HEK293 (cell line): ENCODE results near the gene PRSS53.

Experiments used
- GLIS1 ChIP-seq: fragments of 450-650 bp; formaldehyde crosslinking; IDR thresholded peaks from 2 replicates; pipeline ENCODE4 v1.5.1; 2016; ENCODE audit warnings: missing biosample characterization, missing genetic modification characterization
- KLF16 ChIP-seq: fragments of 450-650 bp; formaldehyde crosslinking; IDR thresholded peaks from 2 replicates; pipeline ENCODE4 v1.5.1; 2017; ENCODE audit warnings: missing biosample characterization, missing genetic modification characterization
- KLF8 ChIP-seq: fragments of 450-650 bp; formaldehyde crosslinking; IDR thresholded peaks from 2 replicates; pipeline ENCODE4 v1.5.1; 2016; ENCODE audit warnings: missing biosample characterization, missing genetic modification characterization
- OSR2 ChIP-seq: fragments of 450-650 bp; formaldehyde crosslinking; IDR thresholded peaks from 2 replicates; pipeline ENCODE4 v1.5.1; 2016; ENCODE audit warnings: missing biosample characterization, missing genetic modification characterization
- PBX3 ChIP-seq: sonication (generic); formaldehyde crosslinking; IDR thresholded peaks from 2 replicates; pipeline ENCODE4 v1.8.1; 2022; ENCODE audit warnings: mild to moderate bottlenecking, moderate library complexity, missing genetic modification reagents
- SCRT1 ChIP-seq: fragments of 450-650 bp; formaldehyde crosslinking; IDR thresholded peaks from 2 replicates; pipeline ENCODE4 v1.5.1; 2016; ENCODE audit warnings: missing biosample characterization, missing genetic modification characterization, borderline replicate concordance
- SCRT2 ChIP-seq: fragments of 450-650 bp; formaldehyde crosslinking; IDR thresholded peaks from 2 replicates; pipeline ENCODE4 v1.5.1; 2016; ENCODE audit warnings: missing biosample characterization, missing genetic modification characterization
- YY1 ChIP-seq: fragments of 450-650 bp; formaldehyde crosslinking; IDR thresholded peaks from 2 replicates; pipeline ENCODE4 v1.5.1; 2018; ENCODE audit warnings: missing biosample characterization, missing genetic modification characterization
- YY2 ChIP-seq: fragments of 450-650 bp; formaldehyde crosslinking; IDR thresholded peaks from 2 replicates; pipeline ENCODE4 v1.5.1; 2016; ENCODE audit warnings: missing biosample characterization, missing genetic modification characterization
- ZBTB20 ChIP-seq: fragments of 450-650 bp; formaldehyde crosslinking; IDR thresholded peaks from 2 replicates; pipeline ENCODE4 v1.5.1; 2016; ENCODE audit warnings: missing biosample characterization, missing genetic modification characterization
- ZBTB26 ChIP-seq: fragments of 450-650 bp; formaldehyde crosslinking; optimal IDR thresholded peaks from 2 replicates; pipeline ENCODE3; 2016; ENCODE audit warnings: missing biosample characterization, mild to moderate bottlenecking, missing genetic modification characterization
- ZBTB44 ChIP-seq: fragments of 450-650 bp; IDR thresholded peaks from 2 replicates; pipeline ENCODE4 v1.5.1; 2018; ENCODE audit warnings: missing biosample characterization, mild to moderate bottlenecking, missing genetic modification characterization
- ZBTB8A ChIP-seq: fragments of 450-650 bp; formaldehyde crosslinking; IDR thresholded peaks from 2 replicates; pipeline ENCODE4 v1.5.1; 2016; ENCODE audit warnings: missing biosample characterization, missing genetic modification characterization
- ZNF138 ChIP-seq: fragments of 450-650 bp; formaldehyde crosslinking; IDR thresholded peaks from 2 replicates; pipeline ENCODE4 v1.5.1; 2016; ENCODE audit warnings: missing biosample characterization, missing genetic modification characterization, borderline replicate concordance
- ZNF140 ChIP-seq: fragments of 450-650 bp; formaldehyde crosslinking; IDR thresholded peaks from 2 replicates; pipeline ENCODE4 v1.5.1; 2016; ENCODE audit warnings: missing biosample characterization, missing genetic modification characterization
- ZNF169 ChIP-seq: fragments of 450-650 bp; formaldehyde crosslinking; IDR thresholded peaks from 2 replicates; pipeline ENCODE4 v1.5.1; 2016; ENCODE audit warnings: missing biosample characterization, missing genetic modification characterization
- ZNF18 ChIP-seq: fragments of 450-650 bp; formaldehyde crosslinking; IDR thresholded peaks from 2 replicates; pipeline ENCODE4 v1.5.1; 2016; ENCODE audit warnings: missing biosample characterization, missing genetic modification characterization
- ZNF19 ChIP-seq: fragments of 450-650 bp; formaldehyde crosslinking; IDR thresholded peaks from 2 replicates; pipeline ENCODE4; 2016; ENCODE audit warnings: missing biosample characterization, missing genetic modification characterization, low read depth
- ZNF26 ChIP-seq: fragments of 450-650 bp; formaldehyde crosslinking; IDR thresholded peaks from 2 replicates; pipeline ENCODE4 v1.5.1; 2016; ENCODE audit warnings: missing biosample characterization, missing genetic modification characterization
- ZNF266 ChIP-seq: fragments of 450-650 bp; formaldehyde crosslinking; IDR thresholded peaks from 2 replicates; pipeline ENCODE4 v1.5.1; 2016; ENCODE audit warnings: missing biosample characterization, missing genetic modification characterization, low read depth
- ZNF292 ChIP-seq: fragments of 450-650 bp; formaldehyde crosslinking; IDR thresholded peaks from 2 replicates; pipeline ENCODE4 v1.5.1; 2016; ENCODE audit warnings: low read depth, missing biosample characterization, missing genetic modification characterization, borderline replicate concordance
- ZNF324 ChIP-seq: fragments of 450-650 bp; formaldehyde crosslinking; IDR thresholded peaks from 2 replicates; pipeline ENCODE4 v1.5.1; 2016; ENCODE audit warnings: missing biosample characterization, missing genetic modification characterization
- ZNF404 ChIP-seq: fragments of 450-650 bp; formaldehyde crosslinking; IDR thresholded peaks from 2 replicates; pipeline ENCODE4 v1.5.1; 2017; ENCODE audit warnings: missing biosample characterization, missing genetic modification characterization
- ZNF501 ChIP-seq: fragments of 450-650 bp; formaldehyde crosslinking; IDR thresholded peaks from 2 replicates; pipeline ENCODE4 v1.5.1; 2016; ENCODE audit warnings: missing biosample characterization, missing genetic modification characterization
- ZNF510 ChIP-seq: fragments of 450-650 bp; formaldehyde crosslinking; IDR thresholded peaks from 2 replicates; pipeline ENCODE4 v1.5.1; 2018; ENCODE audit warnings: mild to moderate bottlenecking, missing genetic modification characterization, missing biosample characterization; ENCODE audit not compliant: insufficient replicate concordance
- ZNF555 ChIP-seq: fragments of 450-650 bp; formaldehyde crosslinking; conservative IDR thresholded peaks from 2 replicates; pipeline ENCODE4 v1.5.1; 2017; ENCODE audit warnings: missing biosample characterization, mild to moderate bottlenecking, missing genetic modification characterization, inconsistent platforms
- ZNF558 ChIP-seq: fragments of 450-650 bp; formaldehyde crosslinking; IDR thresholded peaks from 2 replicates; pipeline ENCODE4 v1.5.1; 2016; ENCODE audit warnings: missing biosample characterization, missing genetic modification characterization
- ZNF561 ChIP-seq: fragments of 450-650 bp; IDR thresholded peaks from 2 replicates; pipeline ENCODE4 v1.5.1; 2018; ENCODE audit warnings: missing biosample characterization, missing genetic modification characterization, borderline replicate concordance
- ZNF629 ChIP-seq: fragments of 450-650 bp; formaldehyde crosslinking; IDR thresholded peaks from 2 replicates; pipeline ENCODE4 v1.5.1; 2017; ENCODE audit warnings: missing biosample characterization, missing genetic modification characterization
- ZXDB ChIP-seq: fragments of 450-650 bp; formaldehyde crosslinking; IDR thresholded peaks from 2 replicates; pipeline ENCODE4 v1.5.1; 2016; ENCODE audit warnings: missing biosample characterization, missing genetic modification characterization

Gene PRSS53

GRCh38 chr16:31117384-31118222 lies 28.9 kb upstream of the PRSS53 start, which contains the start of gene KAT8 (continued):
- no peak for TF ChIP-seq ZBTB44 (tag by site-specific recombination)
- TF ChIP-seq KLF16 (tag by site-specific recombination) = peak; percentile 37; the same call in 1 of the 2 replicates
- TF ChIP-seq ZNF404 (tag by site-specific recombination) = peak; percentile 62; the same call in 1 of the 2 replicates
- TF ChIP-seq ZNF18 (tag by site-specific recombination) = peak; percentile 52; the same call in 1 of the 2 replicates
- peak; percentile 9; the same call in 1 of the 2 replicates for TF ChIP-seq OSR2
- TF ChIP-seq ZNF140 (tag by site-specific recombination) = peak; percentile 41; the same call in 1 of the 2 replicates
- 0 out of 2 replicates have a peak, but pooled peaks have one; percentile 14 for TF ChIP-seq ZNF292 (tag by site-specific recombination)
- TF ChIP-seq ZNF629 (tag by site-specific recombination) = peak; percentile 98
- peak; percentile 70 for TF ChIP-seq ZXDB (tag by site-specific recombination)
- peak; percentile 85 for TF ChIP-seq ZBTB20
- peak; percentile 93 for TF ChIP-seq YY1
- peak; percentile 78 for TF ChIP-seq ZBTB8A (tag by site-specific recombination)
- no peak; the same call in 1 of the 2 replicates for TF ChIP-seq ZNF19 (tag by site-specific recombination)
- TF ChIP-seq ZNF561 (tag by site-specific recombination) = 0 out of 2 replicates have a peak, but pooled peaks have one; percentile 74
- peak; percentile 96 for TF ChIP-seq YY2
- peak; percentile 64 for TF ChIP-seq KLF8 (tag by site-specific recombination)
- TF ChIP-seq SCRT2 = peak; percentile 95
- TF ChIP-seq ZNF558 = peak; percentile 83
- peak; percentile 0; the same call in 1 of the 2 replicates for TF ChIP-seq ZNF266 (tag by site-specific recombination)
- peak; percentile 71 for TF ChIP-seq ZNF555 (tag by site-specific recombination)
- TF ChIP-seq ZNF501 = peak; percentile 88; the same call in 1 of the 2 replicates
- TF ChIP-seq ZNF324 (tag by site-specific recombination) = no peak
- TF ChIP-seq ZBTB26 (tag by site-specific recombination) = peak; percentile 64
- TF ChIP-seq ZNF26 = no peak
- peak; percentile 39; the same call in 1 of the 2 replicates for TF ChIP-seq PBX3 (CRISPR knock-in tag)
- peak; percentile 74 for TF ChIP-seq ZNF510 (tag by site-specific recombination)
- TF ChIP-seq GLIS1 = peak; percentile 32; the same call in 1 of the 2 replicates
- TF ChIP-seq ZNF169 (tag by site-specific recombination) = no peak
- peak; percentile 59; the same call in 1 of the 2 replicates for TF ChIP-seq SCRT1 (tag by site-specific recombination)
- no peak for TF ChIP-seq ZNF138 (tag by site-specific recombination)
